NCI-H2107 (cell line): ENCODE data around the gene LSS.

Experiments used
- DNase-seq: peaks from one replicate; lab custom pipeline; 2025; lab: John Stamatoyannopoulos, UW

LSS gene

GRCh38 chr21:46228345-46229051, at the start of gene LSS:
Gene LSS, minus strand, starts transcription at chr21:46228774. Its CDS starts 29 bp downstream, at chr21:46228745.
- peak; percentile 95 for DNase-seq

GRCh38 chr21:46274797-46275390, 46.3 kb upstream of the LSS start:
- DNase-seq: no peak

- DNase-seq: no peak
These were observed 44.8 kb upstream of the LSS start for GRCh38 chr21:46273341-46273740.

GRCh38 chr21:46269466-46269865, 40.9 kb upstream of the LSS start:
- DNase-seq: no peak

- no peak for DNase-seq
These were observed 39.8 kb upstream of the LSS start for GRCh38 chr21:46268371-46268770.

GRCh38 chr21:46266946-46267345, 38.4 kb upstream of the LSS start:
- no peak for DNase-seq

GRCh38 chr21:46265736-46266525, 37.4 kb upstream of the LSS start:
- no peak for DNase-seq

- no peak for DNase-seq
These were observed 36.1 kb upstream of the LSS start for GRCh38 chr21:46264690-46265144.

GRCh38 chr21:46264046-46264689, 35.6 kb upstream of the LSS start:
- DNase-seq: no peak

GRCh38 chr21:46256501-46256994, 28.0 kb upstream of the LSS start:
- DNase-seq: no peak

- DNase-seq: no peak
These were observed 27.3 kb upstream of the LSS start for GRCh38 chr21:46255758-46256337.

GRCh38 chr21:46255166-46255565, 26.6 kb upstream of the LSS start:
- no peak for DNase-seq

GRCh38 chr21:46254208-46254975, 25.8 kb upstream of the LSS start:
- no peak for DNase-seq

- peak; percentile 54 for DNase-seq
These were observed 25.1 kb upstream of the LSS start for GRCh38 chr21:46253610-46254124.

GRCh38 chr21:46252840-46253239, 24.3 kb upstream of the LSS start:
- no peak for DNase-seq

GRCh38 chr21:46250146-46250725, 21.7 kb upstream of the LSS start:
- DNase-seq: no peak

- no peak for DNase-seq
These were observed 20.3 kb upstream of the LSS start for GRCh38 chr21:46248827-46249226.

- no peak for DNase-seq
These were observed 19.8 kb upstream of the LSS start for GRCh38 chr21:46248422-46248782.

- no peak for DNase-seq
These were observed 19.3 kb upstream of the LSS start for GRCh38 chr21:46247699-46248421.

- DNase-seq: no peak
These were observed 17.8 kb upstream of the LSS start for GRCh38 chr21:46246345-46246744.
